Body of pancreas (tissue), 4 donors: ENCODE results near the gene BBS5.

Experiments
- CTCF ChIP-seq, 7 experiments: fragments of 450-650 bp in 4 of 7; fragments of 200-600 bp in 3 of 7; sonication (generic) in 3 of 7; IDR thresholded peaks; one replicate each; pipeline ENCODE4 v1.5.1; 2016 to 2019; ENCODE audit warnings: antibody characterized with exemption in 7 of 7
- POLR2A ChIP-seq, 3 donors: fragments of 450-650 bp; IDR thresholded peaks; one replicate each; pipeline ENCODE4 v1.6.1; 2016; ENCODE audit warnings: antibody characterized with exemption in 3 of 3, mild to moderate bottlenecking in 2 of 3

- TF ChIP-seq CTCF (IDR thresholded peaks at IDR 0.05) (no peak), POLR2A (IDR thresholded peaks at IDR 0.05) (no peak)
Measured at GRCh38 chr2:169520896-169521295, 41.6 kb downstream of the BBS5 start.
